WTC11 (cell line): ENCODE measurements around the gene GPR108.

Source experiments
- GABPB1 ChIP-seq: sonication (generic); formaldehyde crosslinking; IDR thresholded peaks from 2 replicates; pipeline ENCODE4 v1.8.1; 2023; ENCODE audit warnings: mild to moderate bottlenecking, missing genetic modification reagents
- ZNF121 ChIP-seq: sonication (generic); formaldehyde crosslinking; IDR thresholded peaks from 2 replicates; pipeline ENCODE4 v1.8.0; 2023; ENCODE audit warnings: missing genetic modification reagents
- ZNF317 ChIP-seq: sonication (generic); formaldehyde crosslinking; IDR thresholded peaks from 2 replicates; pipeline ENCODE4 v1.8.1; 2023; ENCODE audit warnings: low read depth, mild to moderate bottlenecking, moderate library complexity, missing genetic modification reagents, borderline replicate concordance
- TF ChIP-seq, protein P1 (sequence below): fragments of 200-600 bp; IDR thresholded peaks from 2 replicates; pipeline ENCODE4 v1.8.0; 2022; ENCODE audit warnings: antibody characterized with exemption
- TF ChIP-seq, protein P2 (sequence below): fragments of 250-450 bp; sonication (Bioruptor Pico); IDR thresholded peaks from 2 replicates; pipeline ENCODE4 v1.9.0; 2021; ENCODE audit warnings: mild to moderate bottlenecking

DNA sequence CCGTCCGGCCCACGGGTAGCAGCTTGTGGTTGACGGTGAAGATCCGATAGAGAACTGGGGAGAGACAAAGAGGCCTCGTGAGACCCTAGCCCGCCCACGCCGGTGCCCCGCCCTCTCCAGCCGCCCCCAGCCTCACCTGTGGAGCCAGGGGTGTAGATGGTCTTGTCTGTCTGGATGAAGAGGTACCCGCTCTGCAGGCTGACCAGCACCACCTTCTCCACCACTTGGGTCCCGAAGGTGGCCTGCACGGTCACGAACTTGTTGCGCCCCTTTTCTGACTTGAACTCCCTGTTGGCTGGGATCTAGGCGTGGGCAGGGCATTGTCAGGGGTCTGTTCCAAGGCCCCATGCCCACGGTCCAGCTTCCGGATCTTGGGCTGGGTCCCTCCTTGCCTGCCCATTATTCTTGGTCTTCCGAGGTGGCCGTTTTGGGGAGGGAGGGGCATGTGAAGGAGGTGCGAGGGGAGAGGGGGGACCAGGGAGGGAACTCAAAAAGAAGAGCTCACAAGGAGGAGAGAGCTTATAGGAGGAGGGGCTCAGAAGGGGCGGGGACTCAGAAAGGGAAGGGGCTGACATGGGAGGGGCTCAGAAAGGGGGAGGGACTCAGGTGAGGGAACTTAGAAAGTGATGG, 19.2 kb downstream of the GPR108 start:
- TF ChIP-seq, protein P1, sequence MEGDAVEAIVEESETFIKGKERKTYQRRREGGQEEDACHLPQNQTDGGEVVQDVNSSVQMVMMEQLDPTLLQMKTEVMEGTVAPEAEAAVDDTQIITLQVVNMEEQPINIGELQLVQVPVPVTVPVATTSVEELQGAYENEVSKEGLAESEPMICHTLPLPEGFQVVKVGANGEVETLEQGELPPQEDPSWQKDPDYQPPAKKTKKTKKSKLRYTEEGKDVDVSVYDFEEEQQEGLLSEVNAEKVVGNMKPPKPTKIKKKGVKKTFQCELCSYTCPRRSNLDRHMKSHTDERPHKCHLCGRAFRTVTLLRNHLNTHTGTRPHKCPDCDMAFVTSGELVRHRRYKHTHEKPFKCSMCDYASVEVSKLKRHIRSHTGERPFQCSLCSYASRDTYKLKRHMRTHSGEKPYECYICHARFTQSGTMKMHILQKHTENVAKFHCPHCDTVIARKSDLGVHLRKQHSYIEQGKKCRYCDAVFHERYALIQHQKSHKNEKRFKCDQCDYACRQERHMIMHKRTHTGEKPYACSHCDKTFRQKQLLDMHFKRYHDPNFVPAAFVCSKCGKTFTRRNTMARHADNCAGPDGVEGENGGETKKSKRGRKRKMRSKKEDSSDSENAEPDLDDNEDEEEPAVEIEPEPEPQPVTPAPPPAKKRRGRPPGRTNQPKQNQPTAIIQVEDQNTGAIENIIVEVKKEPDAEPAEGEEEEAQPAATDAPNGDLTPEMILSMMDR = no peak
- no peak for TF ChIP-seq GABPB1
- TF ChIP-seq, protein P2, sequence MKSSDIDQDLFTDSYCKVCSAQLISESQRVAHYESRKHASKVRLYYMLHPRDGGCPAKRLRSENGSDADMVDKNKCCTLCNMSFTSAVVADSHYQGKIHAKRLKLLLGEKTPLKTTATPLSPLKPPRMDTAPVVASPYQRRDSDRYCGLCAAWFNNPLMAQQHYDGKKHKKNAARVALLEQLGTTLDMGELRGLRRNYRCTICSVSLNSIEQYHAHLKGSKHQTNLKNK (CRISPR knock-in tag) = no peak
- TF ChIP-seq ZNF121 (CRISPR knock-in tag) = no peak
- TF ChIP-seq ZNF317 (CRISPR knock-in tag) = no peak
